OCI-LY7 (cell line): ENCODE measurements around the gene RAMP3. TPM values are rescaled to one million over a fixed set of nuclear protein-coding genes. Genes with fewer than 3 reads are reported as not detected.

Experiments
- BruUV-seq: library from RNA; stranded (reverse); fragments of 400-500 nt; replicated peaks from 2 replicates; lab custom pipeline; 2021; lab: Mats Ljungman, UMichigan
- CTCF ChIA-PET: fragments of 300-600 bp; sonication (Branson Sonifier 250); formaldehyde crosslinking; loops from one replicate; lab custom pipeline; 2022; ENCODE audit warnings: antibody characterized with exemption; ENCODE audit not compliant: unreplicated experiment; lab: Charles Lee
- POLR2A ChIA-PET: fragments of 300-600 bp; sonication (Branson Sonifier 250); formaldehyde crosslinking; loops from one replicate; lab custom pipeline; 2022; ENCODE audit warnings: antibody characterized with exemption; lab: Charles Lee
- DNase-seq: peaks from one replicate; pipeline ENCODE4 v3.0.0-alpha.2; 2015; ENCODE audit warnings: low spot score
- H2AFZ ChIP-seq: fragments of 200-600 bp; sonication (generic), shearing (Covaris generic); 2 replicates; pipeline ENCODE4 v1.6.1; 2014; ENCODE audit warnings: mild to moderate bottlenecking, antibody characterized with exemption, low read length, moderate library complexity
- H3K27ac ChIP-seq: fragments of 200-600 bp; sonication (generic); 2 replicates; pipeline ENCODE4 v1.5.1; 2014; ENCODE audit warnings: mixed run types, low read depth, mild to moderate bottlenecking, moderate library complexity, low read length, inconsistent platforms; ENCODE audit not compliant: poor library complexity, severe bottlenecking
- H3K36me3 ChIP-seq: fragments of 200-600 bp; sonication (generic); 2 replicates; pipeline ENCODE4 v1.6.1; 2014; ENCODE audit warnings: mild to moderate bottlenecking, antibody characterized with exemption, low read length, moderate library complexity, mixed read lengths; ENCODE audit not compliant: insufficient read depth
- H3K4me1 ChIP-seq: fragments of 200-600 bp; sonication (generic); 2 replicates; pipeline ENCODE4 v1.5.1; 2014; ENCODE audit warnings: mild to moderate bottlenecking, low read length; ENCODE audit not compliant: insufficient read depth, poor library complexity, severe bottlenecking
- H3K4me2 ChIP-seq: fragments of 200-600 bp; sonication (generic); 2 replicates; pipeline ENCODE4 v1.6.1; 2014; ENCODE audit warnings: mild to moderate bottlenecking, low read length
- H3K4me3 ChIP-seq: fragments of 200-600 bp; sonication (generic); 2 replicates; pipeline ENCODE4 v1.5.1; 2014; ENCODE audit warnings: mild to moderate bottlenecking, low read depth, low read length; ENCODE audit not compliant: poor library complexity, severe bottlenecking
- H3K79me2 ChIP-seq: fragments of 200-600 bp; sonication (generic); 2 replicates; pipeline ENCODE4 v1.6.1; 2016; ENCODE audit warnings: low read depth, mild to moderate bottlenecking, low read length, moderate library complexity, mixed read lengths; ENCODE audit not compliant: insufficient read depth
- H3K9me2 ChIP-seq: fragments of 200-600 bp; sonication (generic); 2 replicates; pipeline ENCODE4 v1.6.1; 2016; ENCODE audit warnings: mild to moderate bottlenecking, low read length, mixed read lengths; ENCODE audit not compliant: insufficient read depth
- H3K9me3 ChIP-seq: fragments of 200-600 bp; sonication (generic); 2 replicates; pipeline ENCODE4 v1.6.1; 2014; ENCODE audit warnings: mild to moderate bottlenecking, mixed run types, low read length, mixed read lengths
- H4K20me1 ChIP-seq: fragments of 200-600 bp; sonication (generic); 2 replicates; pipeline ENCODE4 v1.6.1; 2014; ENCODE audit warnings: mild to moderate bottlenecking, antibody characterized with exemption, low read length, moderate library complexity, mixed read lengths; ENCODE audit not compliant: insufficient read depth
- CTCF ChIP-seq: fragments of 200-600 bp; sonication (generic); conservative IDR thresholded peaks from 2 replicates; pipeline ENCODE4 v1.5.1; 2014; ENCODE audit warnings: mild to moderate bottlenecking, antibody characterized with exemption, low read length, moderate library complexity, mixed read lengths
- EZH2phosphoT487 ChIP-seq: fragments of 200-600 bp; sonication (generic); IDR thresholded peaks from 2 replicates; pipeline ENCODE4 v1.6.1; 2018; ENCODE audit warnings: low read depth, borderline replicate concordance, mild to moderate bottlenecking, mixed run types, antibody characterized with exemption, low read length, moderate library complexity, mixed read lengths
- intact Hi-C: fragments of 100-400 bp; cut with micrococcal nuclease; formaldehyde crosslinking; loops from one replicate; pipeline ENCODE4 v1.10.0; 2022; ENCODE audit not compliant: unreplicated experiment
- total RNA-seq, 2 experiments: library from RNA; depleted of rRNA in 1 of 2; stranded (reverse); fragments of >200 nt in 1 of 2; shearing (Covaris generic) in 1 of 2; gene quantifications; 2 replicates each; pipeline ENCODE4 v1.2.3, GENCODE V29; 2014 to 2022

The RAMP3 gene
- total RNA-seq, 2 experiments from 2014 or later = not detected

DNA sequence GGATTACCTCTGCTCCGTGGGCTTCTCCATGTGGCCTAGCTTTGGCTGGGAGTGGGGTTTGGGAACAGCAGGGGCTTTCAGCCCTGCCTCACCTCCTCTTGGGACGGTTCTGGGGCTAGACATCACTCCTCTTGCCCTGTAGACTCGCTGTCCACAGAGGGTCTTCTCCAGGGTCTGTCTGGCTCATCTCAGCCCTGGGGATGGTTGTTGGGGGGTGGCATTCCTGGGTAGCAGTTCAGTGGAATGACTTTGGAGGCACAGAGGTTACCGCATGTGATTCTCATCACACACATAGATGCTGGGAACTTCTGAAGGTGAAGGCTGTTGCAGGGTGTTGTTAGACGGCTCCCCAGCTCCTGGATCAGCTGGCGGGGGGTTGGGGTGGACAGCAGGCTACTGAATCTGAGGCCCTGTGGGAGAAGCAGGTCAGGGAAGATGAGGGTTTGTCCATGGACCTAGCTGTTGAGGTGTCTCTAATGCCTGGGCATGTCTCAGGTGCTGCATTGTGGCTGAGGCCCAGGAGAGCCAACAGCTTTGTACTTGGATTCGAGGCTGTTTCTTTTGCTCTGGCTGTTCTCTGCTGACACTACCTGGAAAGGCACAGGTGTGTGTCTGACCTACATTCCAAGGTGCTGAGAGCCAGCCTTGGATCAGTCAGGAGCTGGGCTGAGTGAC is 23.8 kb downstream of the RAMP3 start:
- no peak for TF ChIP-seq CTCF
- TF ChIP-seq EZH2phosphoT487 = no peak
- intact Hi-C loops = no loop called here
- Histone ChIP-seq H3K4me3 (no peak overlapping the region), H2AFZ (no peak overlapping the region), H3K9me2 (no peaks in the 10 kb centered on the region), H4K20me1 (no peaks in the 10 kb centered on the region), H3K9me3 (no peaks in the 10 kb centered on the region), H3K79me2 (no peaks in the 10 kb centered on the region), H3K36me3 (no peaks in the 10 kb centered on the region), H3K4me1 (no peaks in the 10 kb centered on the region), H3K4me2 (no peak overlapping the region), H3K27ac (no peak overlapping the region)
- no peak for DNase-seq
- CTCF ChIA-PET = interaction anchor here (0.6 kb wide), 1 partner anchor 477 kb away, joined by 3 read pairs; no protein-coding TSS in a partner anchor
- no TSS peak for BruUV-seq
- POLR2A ChIA-PET = no interaction called here

DNA sequence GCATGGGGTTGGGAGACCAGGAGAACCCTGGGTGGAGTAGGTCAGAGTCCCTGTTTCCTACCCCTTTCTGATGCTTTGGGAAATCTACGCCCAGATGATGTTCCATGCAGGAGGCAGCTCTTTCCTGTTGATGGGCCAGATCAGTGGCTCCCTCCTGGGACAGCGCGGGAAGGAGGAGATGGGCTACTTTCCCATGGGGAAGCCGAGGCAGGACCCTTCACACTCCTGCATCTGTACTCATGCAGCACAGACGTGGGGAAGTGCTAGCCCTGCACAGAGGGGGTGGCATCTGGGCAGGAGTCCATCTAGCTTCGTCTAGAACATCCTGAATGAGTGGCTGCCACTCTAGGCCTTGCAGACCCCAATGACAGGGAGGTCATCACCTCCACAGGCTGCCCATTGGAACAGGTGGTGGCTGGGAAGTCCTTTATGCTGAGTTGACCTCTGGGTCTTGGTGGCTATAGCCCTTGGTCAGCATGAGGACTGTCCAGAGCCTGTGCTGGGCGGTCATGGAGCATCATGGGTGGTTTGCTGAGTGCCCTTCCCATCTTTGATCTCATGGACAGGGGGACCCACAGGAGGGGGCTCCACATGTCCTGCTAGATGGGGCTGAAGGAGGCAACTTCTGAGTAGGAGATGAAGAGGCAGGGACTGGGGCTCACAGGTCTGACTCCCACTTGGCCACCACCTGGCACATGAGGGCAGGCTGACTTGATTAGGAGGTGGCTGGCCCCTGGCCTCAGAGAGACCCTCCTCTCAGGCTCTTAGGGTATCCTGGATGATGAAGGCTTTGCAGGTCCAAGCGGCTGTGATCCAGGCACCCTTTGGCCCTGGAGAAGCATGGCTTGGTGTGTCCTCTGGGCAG is 24.6 kb downstream of the RAMP3 start:
- BruUV-seq = no TSS peak
- H3K4me1 ChIP-seq = no peaks in the 10 kb centered on the region
- no peaks in the 10 kb centered on the region for H3K9me3 ChIP-seq
- no peak overlapping the region for H2AFZ ChIP-seq
- H3K79me2 ChIP-seq = no peaks in the 10 kb centered on the region
- no peak overlapping the region for H3K4me2 ChIP-seq
- H3K36me3 ChIP-seq = no peaks in the 10 kb centered on the region
- intact Hi-C loops = no loop called here
- no peak for DNase-seq
- no peak overlapping the region for H3K27ac ChIP-seq
- H3K9me2 ChIP-seq = no peaks in the 10 kb centered on the region
- ChIA-PET POLR2A (no interaction called here), CTCF (no interaction called here)
- no peak overlapping the region for H3K4me3 ChIP-seq
- no peak for TF ChIP-seq CTCF
- no peak for TF ChIP-seq EZH2phosphoT487
- no peaks in the 10 kb centered on the region for H4K20me1 ChIP-seq
